ENCODE measurements around the gene ETV1.

DNA sequence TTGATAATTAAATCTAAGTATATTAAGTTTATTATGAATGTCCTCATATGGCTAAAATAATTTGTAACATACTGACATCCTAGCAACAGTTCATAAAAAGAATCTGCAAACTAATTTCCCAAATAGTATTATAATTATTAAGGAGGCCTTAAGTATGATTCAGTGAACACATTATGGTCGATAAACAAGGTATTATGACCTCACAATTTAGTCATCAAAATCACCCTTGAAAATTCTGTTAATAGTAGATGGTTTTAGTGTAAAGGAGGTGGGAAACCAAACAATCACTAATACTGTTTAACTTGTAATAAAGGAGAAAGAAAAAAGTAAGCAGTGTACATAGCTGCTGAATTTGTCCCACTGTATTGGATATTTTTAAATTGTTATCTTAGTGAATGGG lies 2.1 kb downstream of the ETV1 start:
- TF ChIP-seq, protein P1, sequence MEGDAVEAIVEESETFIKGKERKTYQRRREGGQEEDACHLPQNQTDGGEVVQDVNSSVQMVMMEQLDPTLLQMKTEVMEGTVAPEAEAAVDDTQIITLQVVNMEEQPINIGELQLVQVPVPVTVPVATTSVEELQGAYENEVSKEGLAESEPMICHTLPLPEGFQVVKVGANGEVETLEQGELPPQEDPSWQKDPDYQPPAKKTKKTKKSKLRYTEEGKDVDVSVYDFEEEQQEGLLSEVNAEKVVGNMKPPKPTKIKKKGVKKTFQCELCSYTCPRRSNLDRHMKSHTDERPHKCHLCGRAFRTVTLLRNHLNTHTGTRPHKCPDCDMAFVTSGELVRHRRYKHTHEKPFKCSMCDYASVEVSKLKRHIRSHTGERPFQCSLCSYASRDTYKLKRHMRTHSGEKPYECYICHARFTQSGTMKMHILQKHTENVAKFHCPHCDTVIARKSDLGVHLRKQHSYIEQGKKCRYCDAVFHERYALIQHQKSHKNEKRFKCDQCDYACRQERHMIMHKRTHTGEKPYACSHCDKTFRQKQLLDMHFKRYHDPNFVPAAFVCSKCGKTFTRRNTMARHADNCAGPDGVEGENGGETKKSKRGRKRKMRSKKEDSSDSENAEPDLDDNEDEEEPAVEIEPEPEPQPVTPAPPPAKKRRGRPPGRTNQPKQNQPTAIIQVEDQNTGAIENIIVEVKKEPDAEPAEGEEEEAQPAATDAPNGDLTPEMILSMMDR (IDR thresholded peaks at IDR 0.05; ENCODE audit: poor library complexity), result no peak
- no peak for TF ChIP-seq EZH2phosphoT487 (IDR thresholded peaks at IDR 0.05; ENCODE audit: low read depth, severe bottlenecking, unreplicated experiment)

All from hepatocyte (in vitro differentiated cells).